Epithelial cell of esophagus (primary cell): Measurements from ENCODE around the gene STK11.

ENCODE experiments used
- DNase-seq: peaks from one replicate; pipeline ENCODE4 v3.0.0; 2010; ENCODE audit warnings: low read depth
- H3K4me3 ChIP-seq: 2 replicates; pipeline ENCODE4 v1.5.1; 2011; ENCODE audit warnings: mild to moderate bottlenecking, low read length, control low read depth
- CTCF ChIP-seq: IDR thresholded peaks from 2 replicates; pipeline ENCODE4 v1.5.1; 2011; ENCODE audit warnings: low read depth, mild to moderate bottlenecking, low read length, control low read depth, inconsistent platforms; ENCODE audit not compliant: insufficient read depth; ENCODE audit errors: missing control alignments

STK11 gene

DNA sequence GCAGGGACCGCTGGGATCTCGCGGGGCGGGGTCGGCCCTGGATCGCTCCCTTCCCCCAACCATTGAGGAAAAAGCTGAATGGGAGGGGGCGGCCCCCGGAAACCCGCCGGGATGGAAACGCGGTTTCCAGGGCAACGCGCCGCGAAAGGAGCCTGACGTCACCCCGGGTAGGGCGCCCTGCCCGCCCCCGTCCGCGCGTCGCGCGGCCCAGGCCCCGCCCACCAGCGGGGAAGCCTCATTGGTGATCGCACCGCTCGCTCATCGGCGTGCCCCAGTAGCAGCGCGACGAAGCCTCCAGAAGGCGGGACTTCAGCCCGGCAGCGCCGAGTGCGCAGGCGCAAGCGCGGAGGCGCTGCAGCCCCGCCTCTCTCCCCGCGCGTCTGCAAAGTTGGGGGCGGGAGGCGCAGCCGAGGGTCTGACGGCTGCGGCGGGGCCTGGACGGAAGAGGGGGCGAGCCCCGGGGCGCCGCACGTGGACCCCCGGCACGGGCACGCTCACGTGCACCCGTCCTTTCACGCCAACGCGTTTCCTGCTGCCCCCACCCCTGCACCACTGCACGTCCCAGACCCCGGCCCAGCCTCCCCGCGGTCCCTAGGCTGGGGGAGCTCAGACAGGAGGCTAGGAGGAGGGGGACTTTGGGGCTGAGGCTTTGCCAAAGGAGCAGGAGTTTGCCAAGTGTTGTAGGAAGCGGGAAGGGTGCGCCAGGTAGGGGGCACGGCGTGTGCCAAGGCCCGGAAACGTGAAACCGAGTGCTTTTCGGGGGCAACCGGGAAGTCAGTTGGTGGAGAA lies 55.4 kb downstream of the STK11 start:
- H3K4me3 ChIP-seq, result peak overlapping the region; percentile 68
- peak; percentile 96 for DNase-seq
- TF ChIP-seq CTCF, result no peak

GRCh38 chr19:1261538-1261797 lies 55.9 kb downstream of the STK11 start:
- DNase-seq, result no peak
- no peak for TF ChIP-seq CTCF
- H3K4me3 ChIP-seq, result peak overlapping the region; percentile 68

DNA sequence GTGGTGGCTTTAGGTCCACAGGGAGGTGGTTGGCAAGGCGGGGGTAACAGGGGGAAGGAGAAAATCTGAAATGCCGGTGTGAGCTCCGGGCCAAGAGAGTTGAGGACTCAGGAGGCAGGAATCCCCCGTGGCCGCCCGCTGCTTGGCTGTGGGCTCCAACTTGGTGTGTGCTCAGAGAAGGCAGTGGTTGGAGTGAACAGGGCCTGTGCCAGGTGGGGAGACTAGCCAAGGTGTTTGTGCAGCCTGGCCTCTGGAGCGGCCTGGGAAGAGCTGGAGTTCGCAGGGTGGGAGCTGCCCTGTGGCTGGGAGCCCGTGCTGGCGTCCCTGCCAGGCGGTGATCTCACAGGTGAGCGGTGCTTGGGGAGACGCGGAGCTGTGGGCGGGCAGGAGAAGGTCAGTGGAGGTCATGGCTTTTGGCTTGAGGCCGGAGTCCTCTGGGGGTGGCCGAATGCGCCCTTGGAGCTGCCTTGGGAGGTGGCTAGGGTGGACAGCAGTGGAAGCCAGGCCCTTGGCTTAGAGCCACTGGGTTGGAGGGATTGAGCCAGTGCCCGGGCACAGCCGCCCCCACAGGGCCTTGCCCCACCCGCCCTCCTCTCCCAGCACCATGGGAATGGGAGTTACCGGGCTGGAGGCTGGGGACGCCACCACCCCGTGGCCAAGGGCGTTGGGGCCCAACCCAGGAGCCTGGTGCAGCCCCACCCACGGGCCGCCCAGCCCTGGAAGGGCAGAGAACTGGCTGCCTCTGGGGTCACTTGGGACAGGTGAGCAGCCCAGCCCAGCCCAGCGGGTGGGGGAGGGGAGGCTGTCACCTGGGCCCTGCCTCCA lies 56.4 kb downstream of the STK11 start:
- H3K4me3 ChIP-seq, result peak overlapping the region; percentile 68
- DNase-seq, result peak; percentile 58
- no peak for TF ChIP-seq CTCF

GRCh38 chr19:1262623-1263123 lies 57.1 kb downstream of the STK11 start:
- DNase-seq, result no peak
- peak overlapping the region; percentile 68 for H3K4me3 ChIP-seq
- TF ChIP-seq CTCF, result no peak

DNA sequence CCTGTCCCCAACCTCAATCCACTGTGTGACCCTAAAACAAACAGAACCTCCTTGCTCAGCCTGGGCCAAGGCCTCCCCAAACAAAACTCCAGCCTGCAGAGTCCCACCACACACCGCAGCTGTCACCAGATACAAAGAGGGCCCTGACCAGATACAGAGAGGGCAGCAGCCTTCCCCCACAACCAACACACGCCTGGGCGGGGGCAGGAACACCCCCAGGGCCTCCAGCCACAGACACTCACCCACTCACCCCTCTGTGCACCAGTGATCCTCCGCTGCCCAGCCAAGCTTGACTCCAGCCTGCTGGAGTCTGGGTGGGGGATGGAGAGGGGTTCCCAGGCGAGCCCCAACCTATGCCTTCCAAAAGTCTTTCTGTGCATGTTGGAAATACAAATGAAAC lies 57.6 kb downstream of the STK11 start:
- no peak for TF ChIP-seq CTCF
- no peak for DNase-seq
- no peak overlapping the region for H3K4me3 ChIP-seq

DNA sequence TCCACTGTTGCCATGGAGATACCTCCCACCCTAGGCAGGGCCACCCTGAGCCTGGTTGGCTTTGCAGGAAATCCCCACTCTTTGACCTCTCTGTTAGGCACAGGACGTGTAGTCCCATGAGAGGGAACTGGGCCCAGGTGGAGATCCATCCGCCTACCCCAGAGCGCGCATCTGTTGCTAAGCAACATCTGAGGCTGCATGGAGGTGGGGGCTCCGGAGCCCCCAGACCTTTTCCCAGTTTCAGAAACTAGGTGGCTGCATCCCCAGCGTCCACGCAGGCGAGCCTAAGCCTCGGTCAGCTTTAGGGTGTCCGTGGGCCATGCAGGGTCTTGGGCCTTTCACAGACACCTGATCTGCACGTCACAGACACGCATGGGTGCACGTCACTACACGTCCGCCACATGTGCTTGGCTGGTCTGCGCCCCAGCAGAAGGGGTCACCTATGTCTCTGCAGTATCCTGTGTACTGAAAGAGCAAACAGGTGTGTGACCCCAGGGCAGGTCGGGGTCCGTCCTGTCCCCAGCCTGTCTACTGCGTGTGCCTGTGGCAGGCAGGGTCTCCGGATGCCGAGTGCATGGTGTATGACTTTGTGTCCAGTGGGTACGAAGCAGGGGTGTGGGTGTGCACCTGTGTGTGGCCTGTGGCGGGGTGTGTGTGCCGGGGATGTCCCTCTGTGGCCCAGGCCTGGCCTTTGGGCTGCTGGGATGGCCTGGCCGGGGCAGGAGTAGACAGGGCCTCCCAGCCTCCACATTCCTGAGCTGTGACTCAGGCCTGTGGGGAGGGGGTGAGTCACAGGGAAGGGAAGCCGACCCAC lies 59.4 kb downstream of the STK11 start:
- no peak for TF ChIP-seq CTCF
- H3K4me3 ChIP-seq, result no peak overlapping the region
- DNase-seq, result peak; percentile 88
